SK-N-MC (cell line): ENCODE data around the gene NIM1K.
A peak's percentile ranks its signal among the peaks of the same experiment; 100 is the strongest.
"Not testable (repeated sequence)": the region's sequence is repeated elsewhere in the genome, so short reads cannot be mapped to it uniquely, and the experiment has no call there.

Source experiments
- DNase-seq: peaks from one replicate; pipeline ENCODE4 v3.0.0-alpha.2; 2011; ENCODE audit warnings: low read depth, low spot score
- H3K27ac ChIP-seq: fragments of 200-600 bp; sonication (generic); 2 replicates; pipeline ENCODE4 v1.5.1; 2016; ENCODE audit warnings: mixed run types
- H3K36me3 ChIP-seq: fragments of 200-600 bp; sonication (generic); 2 replicates; pipeline ENCODE4 v1.6.1; 2017; ENCODE audit warnings: antibody characterized with exemption, low read length, mixed read lengths; ENCODE audit not compliant: insufficient read depth
- H3K4me3 ChIP-seq: fragments of 200-600 bp; sonication (generic); 2 replicates; pipeline ENCODE4 v1.5.1; 2016
- H3K9ac ChIP-seq: fragments of 200-600 bp; sonication (generic); 2 replicates; pipeline ENCODE4 v1.8.0; 2017; ENCODE audit warnings: mixed run types, mixed read lengths; ENCODE audit not compliant: insufficient read length
- H3K9me3 ChIP-seq: fragments of 200-600 bp; sonication (generic); 2 replicates; pipeline ENCODE4 v1.6.1; 2017; ENCODE audit warnings: low read depth, mild to moderate bottlenecking, antibody characterized with exemption, low read length, moderate library complexity, mixed read lengths
- EZH2 ChIP-seq: fragments of 200-600 bp; sonication (generic); IDR thresholded peaks from one replicate; pipeline ENCODE4 v1.6.1; 2017; ENCODE audit warnings: antibody characterized with exemption
- FOXP2 ChIP-seq: optimal IDR thresholded peaks from 2 replicates; pipeline ENCODE3; 2011; ENCODE audit warnings: mild to moderate bottlenecking, moderate library complexity; ENCODE audit not compliant: insufficient read depth; ENCODE audit errors: extremely low read length, control extremely low read depth
- POLR2AphosphoS5 ChIP-seq: IDR thresholded peaks from 2 replicates; pipeline ENCODE4 v1.6.1; 2012; ENCODE audit warnings: mild to moderate bottlenecking, low read depth, low read length, borderline replicate concordance

NIM1K gene

DNA sequence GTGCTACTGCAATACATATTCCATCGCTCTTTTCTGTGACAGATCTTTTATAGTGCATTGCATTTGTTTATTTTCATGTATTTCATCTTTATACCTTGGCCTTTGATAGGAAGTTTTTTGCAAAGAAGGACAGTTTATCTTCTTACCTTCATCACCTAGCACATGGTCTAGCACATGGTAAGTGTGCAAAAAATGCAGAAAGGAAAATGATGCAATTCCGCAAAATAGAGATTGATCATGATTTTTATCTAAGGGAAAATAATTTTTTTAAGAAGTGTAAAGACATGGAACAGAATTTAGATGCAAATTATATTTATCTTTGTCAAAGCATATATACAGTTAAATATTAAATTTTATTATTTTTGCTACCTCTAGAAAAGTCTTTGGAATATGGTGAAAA is 19.2 kb upstream of the NIM1K start:
- H3K9me3 ChIP-seq, result no peaks in the 10 kb centered on the region
- no peak for DNase-seq
- H3K9ac ChIP-seq, result no peak overlapping the region
- peaks cover 41% of the 10 kb centered on the region for H3K36me3 ChIP-seq
- no peak overlapping the region for H3K4me3 ChIP-seq
- TF ChIP-seq FOXP2 (no peak), POLR2AphosphoS5 (no peak), EZH2 (no peak)
- no peak overlapping the region for H3K27ac ChIP-seq

GRCh38 chr5:43174586-43174985 is 17.4 kb upstream of the NIM1K start:
- no peak overlapping the region for H3K9ac ChIP-seq
- no peak overlapping the region for H3K27ac ChIP-seq
- no peaks in the 10 kb centered on the region for H3K9me3 ChIP-seq
- TF ChIP-seq POLR2AphosphoS5, result no peak
- no peak for TF ChIP-seq EZH2
- no peak for TF ChIP-seq FOXP2
- no peak overlapping the region for H3K4me3 ChIP-seq
- no peak for DNase-seq
- peaks cover 36% of the 10 kb centered on the region for H3K36me3 ChIP-seq

DNA sequence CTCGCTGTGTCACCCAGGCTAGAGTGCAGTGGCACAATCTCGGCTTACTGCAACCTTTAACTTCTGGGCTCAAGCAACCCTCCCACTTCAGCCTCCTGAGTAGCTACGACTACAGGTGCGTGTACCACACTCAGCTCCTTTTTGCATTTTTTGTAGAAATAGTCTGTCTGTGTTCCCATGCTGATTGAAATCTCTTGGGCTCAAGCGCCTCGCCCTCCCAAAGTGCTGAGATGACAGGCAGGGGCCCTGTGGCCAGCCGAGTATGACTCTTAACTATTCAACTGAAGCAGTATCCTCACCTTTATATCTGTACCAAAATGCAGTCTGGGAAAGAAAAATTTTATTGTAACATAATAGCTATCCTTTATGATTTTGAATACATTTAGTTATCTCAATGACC is 12.2 kb upstream of the NIM1K start:
- TF ChIP-seq FOXP2 (no peak), POLR2AphosphoS5 (no peak)
- peaks cover 11% of the 10 kb centered on the region; the same call in 1 of the 2 replicates for H3K36me3 ChIP-seq
- no peak overlapping the region for H3K4me3 ChIP-seq

GRCh38 chr5:43182421-43182820 is 9.6 kb upstream of the NIM1K start:
- Histone ChIP-seq H3K9ac (no peak overlapping the region), H3K9me3 (no peaks in the 10 kb centered on the region), H3K36me3 (no peaks in the 10 kb centered on the region), H3K4me3 (no peak overlapping the region), H3K27ac (no peak overlapping the region)
- no peak for DNase-seq
- no peak for TF ChIP-seq POLR2AphosphoS5
- no peak for TF ChIP-seq FOXP2
- no peak for TF ChIP-seq EZH2

More for the DNA sequence above, 12.2 kb upstream of the NIM1K start:
- Histone ChIP-seq H3K9ac (no peak overlapping the region), H3K9me3 (no peaks in the 10 kb centered on the region), H3K27ac (no peak overlapping the region)
- no peak for DNase-seq

GRCh38 chr5:43183101-43183500 is 8.9 kb upstream of the NIM1K start:
- not testable (repeated sequence) for DNase-seq

GRCh38 chr5:43190755-43191603 is 1.0 kb upstream of the NIM1K start:
- no peaks in the 10 kb centered on the region for H3K9me3 ChIP-seq
- no peak overlapping the region for H3K9ac ChIP-seq
- no peak overlapping the region for H3K27ac ChIP-seq
- no peak for TF ChIP-seq FOXP2
- no peak for TF ChIP-seq POLR2AphosphoS5
- TF ChIP-seq EZH2, result no peak
- no peaks in the 10 kb centered on the region for H3K36me3 ChIP-seq
- DNase-seq, result no peak
- H3K4me3 ChIP-seq, result no peak overlapping the region

More at GRCh38 chr5:43183101-43183500, 8.9 kb upstream of the NIM1K start:
- not testable (repeated sequence) for H3K4me3 ChIP-seq, H3K9me3 ChIP-seq, H3K27ac ChIP-seq, H3K36me3 ChIP-seq, H3K9ac ChIP-seq

- no peaks in the 10 kb centered on the region for H3K9me3 ChIP-seq
- DNase-seq, result no peak
- no peak overlapping the region for H3K27ac ChIP-seq
- H3K9ac ChIP-seq, result no peak overlapping the region
- H3K36me3 ChIP-seq, result no peaks in the 10 kb centered on the region
- peak overlapping the region; percentile 83 for H3K4me3 ChIP-seq
- TF ChIP-seq POLR2AphosphoS5, result no peak
- TF ChIP-seq FOXP2, result no peak
- no peak for TF ChIP-seq EZH2
These were observed 644 bp downstream of the NIM1K start for GRCh38 chr5:43192558-43193180.

- H3K36me3 ChIP-seq, result no peaks in the 10 kb centered on the region
- H3K4me3 ChIP-seq, result peak overlapping the region; percentile 83
- H3K27ac ChIP-seq, result no peak overlapping the region
- no peaks in the 10 kb centered on the region for H3K9me3 ChIP-seq
- TF ChIP-seq EZH2 (no peak), POLR2AphosphoS5 (no peak), FOXP2 (no peak)
- no peak overlapping the region for H3K9ac ChIP-seq
- DNase-seq, result peak; percentile 75
These were observed 1.3 kb downstream of the NIM1K start for GRCh38 chr5:43193181-43193893.
